IMR-90 (cell line): ENCODE measurements around the gene CADM1.

Experiments
- BHLHE40 ChIP-seq: fragments of 150-350 bp; IDR thresholded peaks from 2 replicates; pipeline ENCODE4 v1.6.1; 2016; ENCODE audit warnings: mild to moderate bottlenecking, low read depth, low read length
- CTCF ChIP-seq: conservative IDR thresholded peaks from 2 replicates; pipeline ENCODE4 v1.5.1; 2012; ENCODE audit warnings: mild to moderate bottlenecking, low read depth, low read length, improper control_type of control experiment
- MAFK ChIP-seq: IDR thresholded peaks from 2 replicates; pipeline ENCODE4 v1.6.1; 2012; ENCODE audit warnings: low read depth, low read length, improper control_type of control experiment
- MXI1 ChIP-seq: IDR thresholded peaks from 2 replicates; pipeline ENCODE4 v1.6.1; 2012; ENCODE audit warnings: low read depth, mild to moderate bottlenecking, low read length, moderate library complexity, borderline replicate concordance
- POLR2A ChIP-seq: IDR thresholded peaks from 2 replicates; pipeline ENCODE4 v1.6.1; 2012; ENCODE audit warnings: mild to moderate bottlenecking, low read depth, low read length
- RAD21 ChIP-seq: IDR thresholded peaks from 2 replicates; pipeline ENCODE4 v1.6.1; 2012; ENCODE audit warnings: low read length, improper control_type of control experiment
- USF2 ChIP-seq: fragments of 150-350 bp; IDR thresholded peaks from 2 replicates; pipeline ENCODE4 v1.6.1; 2017; ENCODE audit warnings: mild to moderate bottlenecking, antibody characterized with exemption, low read length, low read depth

- no peak for TF ChIP-seq CTCF
- no peak for TF ChIP-seq BHLHE40
- peak; percentile 75 for TF ChIP-seq MAFK
- TF ChIP-seq RAD21: no peak
- no peak for TF ChIP-seq POLR2A
- TF ChIP-seq USF2: no peak
- no peak for TF ChIP-seq MXI1
Observed at GRCh38 chr11:115340874-115341273, 163.3 kb downstream of the CADM1 start.
